Measurements from ENCODE around the gene EFR3B.
"Not testable (repeated sequence)": the region's sequence is repeated elsewhere in the genome, so short reads cannot be mapped to it uniquely, and the experiment has no call there.

The EFR3B gene

DNA sequence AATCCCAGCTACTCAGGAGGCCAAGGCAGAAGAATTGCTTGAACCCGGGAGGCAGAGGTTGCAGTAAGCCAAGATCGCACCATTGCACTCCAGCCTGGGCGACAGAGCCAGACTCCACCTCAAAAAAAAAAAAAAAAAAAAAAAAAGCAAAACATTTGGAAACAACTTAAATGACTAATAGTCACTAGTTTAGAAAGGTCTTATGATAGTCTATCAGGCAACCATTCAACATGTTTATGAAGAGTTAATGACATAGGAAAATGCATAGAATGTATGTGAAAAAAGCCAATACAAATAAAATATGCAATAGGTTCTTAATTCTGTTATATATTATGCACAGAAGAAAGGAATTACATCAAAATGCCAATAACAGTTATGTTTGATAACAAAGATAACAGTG, 85.2 kb downstream of the EFR3B start:
- not testable (repeated sequence) for H3K36me3 Mint-ChIP-seq (ENCODE audit: low read depth); H3K4me1 Mint-ChIP-seq (ENCODE audit: low read depth); H3K27ac Mint-ChIP-seq; H3K9me3 Mint-ChIP-seq; H3K4me3 Mint-ChIP-seq
- peaks cover 33% of the 10 kb centered on the region for H3K27me3 Mint-ChIP-seq

- Mint-ChIP-seq H3K36me3 (ENCODE audit: low read depth) (no peaks in the 10 kb centered on the region), H3K9me3 (no peaks in the 10 kb centered on the region), H3K27ac (no peak overlapping the region), H3K4me3 (no peak overlapping the region), H3K27me3 (peaks cover 34% of the 10 kb centered on the region), H3K4me1 (ENCODE audit: low read depth) (peaks cover 8% of the 10 kb centered on the region)
Observed at GRCh38 chr2:25127646-25128045, 85.8 kb downstream of the EFR3B start.

DNA sequence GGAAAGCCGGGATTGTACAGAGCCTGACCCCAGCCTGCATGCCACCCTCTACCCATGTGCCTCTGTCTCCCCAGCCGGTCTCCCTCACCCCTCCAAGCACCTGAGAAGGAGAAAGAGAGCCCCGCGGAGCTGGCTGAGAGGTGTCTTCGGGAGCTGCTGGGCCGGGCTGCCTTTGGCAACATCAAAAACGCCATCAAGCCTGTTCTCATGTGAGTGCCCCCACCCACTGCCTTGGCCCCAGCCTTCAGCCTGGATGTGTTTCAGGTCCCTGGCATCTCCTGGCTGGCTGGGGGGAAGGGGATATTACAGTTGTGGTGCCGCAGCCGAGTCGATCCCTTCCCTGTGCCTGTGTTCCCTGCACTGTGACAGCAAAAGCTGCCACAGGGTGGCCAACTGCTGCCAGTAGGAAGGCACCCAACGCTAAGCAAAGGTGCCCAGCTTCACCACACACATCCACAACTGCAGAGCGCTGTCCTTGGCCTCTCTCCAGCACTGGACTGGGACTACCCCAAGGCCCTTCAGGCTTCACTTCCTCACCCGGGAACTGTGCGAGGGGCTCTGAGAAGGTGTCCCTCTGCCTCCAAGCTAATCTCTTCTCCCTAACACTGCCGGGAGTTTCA, 88.1 kb downstream of the EFR3B start:
- H3K36me3 Mint-ChIP-seq (ENCODE audit: low read depth) = no peaks in the 10 kb centered on the region
- no peak overlapping the region for H3K27ac Mint-ChIP-seq
- H3K4me1 Mint-ChIP-seq (ENCODE audit: low read depth) = peaks cover 8% of the 10 kb centered on the region
- peaks cover 53% of the 10 kb centered on the region for H3K27me3 Mint-ChIP-seq
- H3K4me3 Mint-ChIP-seq = no peak overlapping the region
- no peaks in the 10 kb centered on the region for H3K9me3 Mint-ChIP-seq

- peak overlapping the region; percentile 63 for H3K4me3 Mint-ChIP-seq
- H3K4me1 Mint-ChIP-seq (ENCODE audit: low read depth) = peaks cover 8% of the 10 kb centered on the region
- H3K36me3 Mint-ChIP-seq (ENCODE audit: low read depth) = no peaks in the 10 kb centered on the region
- H3K27me3 Mint-ChIP-seq = peaks cover 63% of the 10 kb centered on the region
- no peaks in the 10 kb centered on the region for H3K9me3 Mint-ChIP-seq
- no peak overlapping the region for H3K27ac Mint-ChIP-seq
Observed at GRCh38 chr2:25131253-25131566, 89.3 kb downstream of the EFR3B start.

DNA sequence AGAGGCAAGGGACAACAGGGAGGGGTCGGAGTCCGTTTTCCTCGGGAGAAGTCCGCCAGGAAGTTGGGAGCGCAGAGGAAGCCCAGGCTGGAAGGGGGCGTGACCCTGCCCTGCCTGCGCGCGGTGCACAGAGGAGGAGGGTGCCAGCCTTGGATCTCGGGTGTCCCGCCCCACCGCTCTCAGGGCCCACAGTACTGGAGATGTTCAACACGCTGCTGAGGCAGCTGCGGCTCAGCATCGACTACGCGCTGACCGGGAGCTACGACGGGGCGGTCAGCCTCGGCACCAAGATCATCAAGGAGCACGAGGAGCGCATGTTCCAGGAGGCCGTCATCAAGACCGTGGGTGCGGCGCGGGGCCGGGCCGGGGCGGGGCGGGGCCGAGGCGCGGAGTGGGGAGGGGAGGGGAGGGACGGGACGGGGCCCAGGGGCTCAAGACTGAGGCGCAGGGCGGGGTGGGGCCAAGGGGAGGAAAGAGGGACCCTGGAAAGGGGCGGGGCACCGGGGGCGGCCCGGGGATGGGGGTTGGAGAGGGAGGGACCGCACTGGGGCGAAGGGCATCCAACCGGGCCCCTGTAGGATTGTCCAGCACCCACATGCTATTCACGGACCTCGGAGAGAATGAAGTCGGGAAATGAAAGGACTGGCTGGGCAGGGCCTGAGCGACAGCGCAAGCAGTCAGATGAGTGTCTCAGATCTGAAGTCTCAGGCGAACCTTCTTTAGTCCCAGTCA, 89.9 kb downstream of the EFR3B start:
- Mint-ChIP-seq H3K9me3 (no peaks in the 10 kb centered on the region), H3K36me3 (ENCODE audit: low read depth) (no peaks in the 10 kb centered on the region), H3K27me3 (peaks cover 63% of the 10 kb centered on the region), H3K4me1 (ENCODE audit: low read depth) (peaks cover 8% of the 10 kb centered on the region), H3K4me3 (peak overlapping the region; percentile 63), H3K27ac (no peak overlapping the region)

DNA sequence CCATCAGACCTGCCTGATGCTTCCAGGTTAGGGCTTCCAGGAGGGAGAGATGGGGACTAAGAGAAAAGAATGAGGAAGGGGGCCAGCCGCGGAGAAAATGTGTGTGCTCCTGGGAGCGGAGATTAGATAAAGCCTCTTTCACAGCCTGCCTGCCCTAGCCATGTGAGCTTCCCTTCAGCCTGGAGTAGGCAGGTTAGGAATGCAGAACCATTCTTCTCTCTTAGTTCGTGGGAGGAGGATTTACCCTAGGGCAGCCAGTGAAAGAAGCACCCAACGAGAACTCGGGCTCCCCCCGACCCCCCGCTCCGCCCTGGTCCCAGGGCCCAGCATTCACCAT, 90.4 kb downstream of the EFR3B start:
- Mint-ChIP-seq H3K9me3 (no peaks in the 10 kb centered on the region), H3K36me3 (ENCODE audit: low read depth) (no peaks in the 10 kb centered on the region), H3K27ac (no peak overlapping the region), H3K4me3 (no peak overlapping the region), H3K4me1 (ENCODE audit: low read depth) (peaks cover 8% of the 10 kb centered on the region), H3K27me3 (peaks cover 63% of the 10 kb centered on the region)

DNA sequence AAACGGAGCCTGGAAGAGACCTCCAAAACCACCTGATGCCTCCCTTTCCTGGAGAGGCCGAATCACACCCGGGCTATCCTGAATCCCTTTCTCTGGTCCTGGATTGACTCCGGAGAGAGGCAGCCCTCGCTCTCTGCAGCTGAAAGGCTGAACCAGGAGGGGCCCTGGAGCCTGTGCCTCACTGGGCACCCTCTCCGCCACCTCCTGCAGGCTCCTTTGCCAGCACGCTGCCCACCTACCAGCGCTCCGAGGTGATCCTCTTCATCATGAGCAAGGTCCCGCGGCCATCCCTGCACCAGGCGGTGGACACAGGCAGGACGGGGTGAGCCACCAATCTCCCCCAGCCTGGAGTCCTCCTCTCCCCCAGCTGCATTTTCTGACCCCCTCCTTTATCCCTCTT, 90.8 kb downstream of the EFR3B start:
- H3K4me1 Mint-ChIP-seq (ENCODE audit: low read depth) = peaks cover 8% of the 10 kb centered on the region
- no peak overlapping the region for H3K4me3 Mint-ChIP-seq
- H3K27me3 Mint-ChIP-seq = peaks cover 63% of the 10 kb centered on the region

DNA sequence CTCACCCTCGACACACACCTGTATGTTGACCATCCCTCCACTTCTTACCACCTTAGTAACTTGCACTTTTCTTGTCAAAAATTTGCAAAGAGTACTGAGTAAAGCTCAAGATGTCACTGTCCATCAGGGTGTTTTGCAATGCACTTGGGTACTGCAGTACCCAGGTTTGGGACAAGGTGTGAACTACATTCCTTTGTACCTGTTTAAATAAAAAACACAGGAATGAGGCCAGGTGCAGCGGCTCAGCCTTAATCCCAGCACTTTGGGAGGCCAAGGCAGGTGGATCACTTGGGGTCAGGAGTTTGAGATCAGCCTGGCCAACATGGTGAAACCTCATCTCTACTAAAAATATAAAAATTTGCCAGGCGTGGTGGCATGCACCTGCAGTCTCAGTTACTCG, 98.7 kb downstream of the EFR3B start:
- not testable (repeated sequence) for H3K9me3 Mint-ChIP-seq; H3K36me3 Mint-ChIP-seq (ENCODE audit: low read depth); H3K27ac Mint-ChIP-seq; H3K4me1 Mint-ChIP-seq (ENCODE audit: low read depth); H3K27me3 Mint-ChIP-seq; H3K4me3 Mint-ChIP-seq

More for the DNA sequence above, 90.8 kb downstream of the EFR3B start:
- H3K36me3 Mint-ChIP-seq (ENCODE audit: low read depth) = no peaks in the 10 kb centered on the region
- H3K27ac Mint-ChIP-seq = no peak overlapping the region
- no peaks in the 10 kb centered on the region for H3K9me3 Mint-ChIP-seq

DNA sequence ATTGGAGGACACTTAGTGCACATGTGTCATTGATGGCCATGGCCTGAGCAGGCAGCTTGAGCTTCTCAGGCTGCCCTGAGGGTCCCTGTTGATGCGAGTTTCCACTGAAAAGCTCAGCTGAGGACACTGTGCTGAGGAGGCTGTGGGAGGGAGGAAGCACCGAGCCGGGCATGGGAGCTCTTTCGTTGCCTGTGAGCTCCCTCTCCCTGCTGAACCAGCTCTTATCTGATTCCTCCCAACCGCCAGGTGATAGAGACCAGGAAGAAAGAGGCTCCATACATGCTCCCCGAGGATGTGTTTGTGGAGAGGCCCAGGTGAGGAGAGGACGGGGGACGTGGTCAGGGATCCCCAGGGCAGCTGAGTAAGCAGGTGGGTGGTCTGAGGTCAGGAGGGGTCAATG, 99.2 kb downstream of the EFR3B start:
- no peaks in the 10 kb centered on the region for H3K27me3 Mint-ChIP-seq
- H3K4me1 Mint-ChIP-seq (ENCODE audit: low read depth) = peaks cover 5% of the 10 kb centered on the region
- no peak overlapping the region for H3K27ac Mint-ChIP-seq
- H3K9me3 Mint-ChIP-seq = no peaks in the 10 kb centered on the region
- H3K36me3 Mint-ChIP-seq (ENCODE audit: low read depth) = no peaks in the 10 kb centered on the region
- H3K4me3 Mint-ChIP-seq = no peak overlapping the region

GRCh38 chr2:25145803-25146202, 103.9 kb downstream of the EFR3B start:
- Mint-ChIP-seq H3K27ac (no peak overlapping the region), H3K4me3 (no peak overlapping the region), H3K36me3 (ENCODE audit: low read depth) (no peaks in the 10 kb centered on the region), H3K27me3 (no peaks in the 10 kb centered on the region), H3K4me1 (ENCODE audit: low read depth) (peaks cover 10% of the 10 kb centered on the region), H3K9me3 (no peaks in the 10 kb centered on the region)

GRCh38 chr2:25146896-25147295, 105.0 kb downstream of the EFR3B start:
- Mint-ChIP-seq H3K9me3 (no peaks in the 10 kb centered on the region), H3K4me1 (ENCODE audit: low read depth) (peaks cover 10% of the 10 kb centered on the region), H3K27me3 (no peaks in the 10 kb centered on the region), H3K36me3 (ENCODE audit: low read depth) (no peaks in the 10 kb centered on the region), H3K4me3 (no peak overlapping the region), H3K27ac (no peak overlapping the region)

DNA sequence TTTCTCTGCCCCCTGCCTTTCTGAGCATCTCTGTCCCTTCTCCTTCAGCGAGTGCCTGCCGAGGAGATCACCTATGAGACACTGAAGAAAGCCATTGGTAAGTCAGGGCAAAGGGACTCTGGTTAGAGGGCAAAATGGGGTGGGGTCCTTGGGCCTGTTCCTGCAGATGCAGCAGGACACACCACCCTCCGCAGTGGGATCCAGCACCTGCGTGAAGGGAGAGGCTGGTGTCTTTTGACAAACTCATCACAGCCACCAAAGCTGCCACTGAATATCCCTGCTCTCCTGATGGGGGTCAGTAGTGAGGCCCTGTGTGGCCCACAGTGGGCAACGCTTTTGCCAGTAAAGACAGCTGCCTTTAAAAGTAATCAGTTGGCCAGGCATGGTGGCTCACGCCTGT, 107.8 kb downstream of the EFR3B start:
- Mint-ChIP-seq H3K27ac (no peak overlapping the region), H3K36me3 (ENCODE audit: low read depth) (no peaks in the 10 kb centered on the region), H3K27me3 (no peaks in the 10 kb centered on the region), H3K4me3 (no peak overlapping the region), H3K9me3 (no peaks in the 10 kb centered on the region), H3K4me1 (ENCODE audit: low read depth) (peaks cover 10% of the 10 kb centered on the region)

DNA sequence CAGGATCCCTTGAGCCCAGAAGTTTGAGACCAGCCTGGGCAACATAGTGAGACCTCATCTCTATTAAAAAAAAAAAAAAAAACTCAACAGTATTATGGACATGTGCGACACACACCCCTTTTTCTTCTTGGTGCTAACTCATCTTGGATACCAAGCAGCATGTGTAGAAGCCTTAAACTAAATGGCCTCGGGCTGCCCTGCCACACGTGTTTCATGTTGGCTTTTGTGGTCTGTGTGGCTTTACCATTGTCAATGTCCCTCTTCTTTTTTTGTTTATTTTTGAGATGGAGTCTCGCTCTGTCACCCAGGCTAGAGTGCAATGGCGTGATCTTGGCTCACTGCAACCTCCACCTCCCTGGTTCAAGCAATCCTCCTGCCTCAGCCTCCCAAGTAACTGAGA, 109.1 kb downstream of the EFR3B start:
- not testable (repeated sequence) for H3K4me1 Mint-ChIP-seq (ENCODE audit: low read depth); H3K27ac Mint-ChIP-seq; H3K9me3 Mint-ChIP-seq; H3K27me3 Mint-ChIP-seq; H3K4me3 Mint-ChIP-seq; H3K36me3 Mint-ChIP-seq (ENCODE audit: low read depth)

GRCh38 chr2:25151718-25152117, 109.8 kb downstream of the EFR3B start:
- Mint-ChIP-seq H3K9me3 (no peaks in the 10 kb centered on the region), H3K4me1 (ENCODE audit: low read depth) (peaks cover 5% of the 10 kb centered on the region), H3K27me3 (no peaks in the 10 kb centered on the region), H3K4me3 (no peak overlapping the region), H3K36me3 (ENCODE audit: low read depth) (no peaks in the 10 kb centered on the region), H3K27ac (no peak overlapping the region)

DNA sequence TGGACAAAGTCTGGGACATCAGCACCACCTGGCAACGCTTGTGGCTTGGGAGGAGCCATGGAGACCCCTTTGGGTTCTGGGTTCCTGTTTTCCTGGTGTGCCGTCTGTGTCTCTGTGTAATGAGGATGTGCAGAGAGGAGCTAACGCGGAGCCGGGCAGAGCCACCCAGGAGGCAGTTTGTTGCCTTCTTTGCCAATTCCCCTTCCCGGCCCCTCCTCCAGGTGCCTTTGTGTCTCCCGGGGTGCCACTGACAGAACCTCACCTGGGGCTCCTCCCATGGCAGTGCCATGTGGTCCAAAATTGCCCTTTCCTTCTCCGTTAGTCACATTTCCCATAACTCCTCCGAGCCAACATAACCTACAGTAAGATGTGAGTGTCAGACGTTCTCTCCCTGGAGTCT, 113.5 kb downstream of the EFR3B start:
- no peaks in the 10 kb centered on the region for H3K27me3 Mint-ChIP-seq
- H3K9me3 Mint-ChIP-seq = no peaks in the 10 kb centered on the region
- peaks cover 14% of the 10 kb centered on the region for H3K4me1 Mint-ChIP-seq (ENCODE audit: low read depth)
- H3K4me3 Mint-ChIP-seq = no peak overlapping the region
- no peaks in the 10 kb centered on the region for H3K36me3 Mint-ChIP-seq (ENCODE audit: low read depth)
- H3K27ac Mint-ChIP-seq = no peak overlapping the region
